ENCODE measurements around the gene GFM1.

DNA sequence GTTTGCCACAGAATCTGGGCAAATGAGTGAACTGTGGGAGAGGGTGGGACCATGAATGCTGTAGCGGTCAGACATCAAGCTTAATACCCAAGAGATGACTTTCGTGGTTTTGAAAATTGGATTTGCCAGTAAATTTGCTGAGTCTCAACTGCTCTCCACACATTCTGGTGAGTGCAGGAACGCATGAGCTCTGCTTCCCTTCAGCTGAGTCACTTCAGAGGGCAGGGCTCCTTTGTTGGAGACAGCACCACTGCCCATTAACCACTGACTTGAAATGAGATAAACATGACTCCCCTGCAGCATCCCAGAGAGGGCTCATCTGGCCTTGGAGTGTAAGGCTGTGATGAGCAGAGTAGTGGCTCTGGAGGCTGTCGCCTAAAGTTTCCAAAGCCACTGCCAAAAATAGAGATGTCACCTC lies 65.3 kb downstream of the GFM1 start:
- TF ChIP-seq, protein P1, sequence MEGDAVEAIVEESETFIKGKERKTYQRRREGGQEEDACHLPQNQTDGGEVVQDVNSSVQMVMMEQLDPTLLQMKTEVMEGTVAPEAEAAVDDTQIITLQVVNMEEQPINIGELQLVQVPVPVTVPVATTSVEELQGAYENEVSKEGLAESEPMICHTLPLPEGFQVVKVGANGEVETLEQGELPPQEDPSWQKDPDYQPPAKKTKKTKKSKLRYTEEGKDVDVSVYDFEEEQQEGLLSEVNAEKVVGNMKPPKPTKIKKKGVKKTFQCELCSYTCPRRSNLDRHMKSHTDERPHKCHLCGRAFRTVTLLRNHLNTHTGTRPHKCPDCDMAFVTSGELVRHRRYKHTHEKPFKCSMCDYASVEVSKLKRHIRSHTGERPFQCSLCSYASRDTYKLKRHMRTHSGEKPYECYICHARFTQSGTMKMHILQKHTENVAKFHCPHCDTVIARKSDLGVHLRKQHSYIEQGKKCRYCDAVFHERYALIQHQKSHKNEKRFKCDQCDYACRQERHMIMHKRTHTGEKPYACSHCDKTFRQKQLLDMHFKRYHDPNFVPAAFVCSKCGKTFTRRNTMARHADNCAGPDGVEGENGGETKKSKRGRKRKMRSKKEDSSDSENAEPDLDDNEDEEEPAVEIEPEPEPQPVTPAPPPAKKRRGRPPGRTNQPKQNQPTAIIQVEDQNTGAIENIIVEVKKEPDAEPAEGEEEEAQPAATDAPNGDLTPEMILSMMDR (IDR thresholded peaks at IDR 0.05) = no peak
- no peak for TF ChIP-seq POLR2A (IDR thresholded peaks at IDR 0.05)

Data from ovary (tissue), 3 donors.